ENCODE measurements around the gene GRAMD2B.

GRAMD2B gene

DNA sequence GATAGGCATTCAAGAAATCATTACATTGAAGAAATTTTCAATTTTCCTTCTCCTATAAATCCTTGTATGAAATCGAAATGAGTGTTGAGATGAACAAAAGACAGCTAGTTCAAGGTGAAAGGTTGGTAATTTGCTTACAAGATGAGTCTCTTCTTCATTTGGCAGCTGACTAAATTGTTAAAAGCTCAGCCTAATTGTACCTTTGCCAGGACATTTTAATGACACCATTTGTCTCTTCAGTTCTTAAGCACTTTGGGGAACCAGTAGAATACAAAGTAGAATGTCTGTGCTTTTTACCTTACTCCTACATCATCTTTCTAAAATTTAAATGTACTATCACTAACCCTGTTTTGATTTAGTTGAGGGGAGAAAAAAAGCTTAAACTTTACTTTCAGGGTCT is 59.4 kb downstream of the GRAMD2B start:
- DNase-seq = no peak

DNA sequence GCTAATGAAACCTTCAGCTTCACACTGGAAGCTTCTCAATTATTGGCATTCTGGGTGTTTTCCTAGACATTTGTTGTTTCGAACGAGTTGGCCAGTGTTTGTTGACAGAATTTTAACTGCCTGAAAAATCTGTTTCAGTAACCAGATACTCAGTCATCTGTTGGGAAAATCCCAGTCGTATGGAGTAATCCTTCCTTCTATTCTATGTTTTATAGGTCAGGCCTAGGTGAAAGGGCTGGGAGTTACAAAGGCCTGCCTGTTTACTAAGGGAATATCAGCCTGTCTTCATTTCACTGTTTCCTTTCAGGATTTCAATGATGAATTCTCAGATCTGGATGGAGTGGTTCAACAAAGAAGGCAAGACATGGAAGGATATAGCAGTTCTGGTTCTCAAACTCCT is 59.9 kb downstream of the GRAMD2B start:
- DNase-seq = no peak

DNA sequence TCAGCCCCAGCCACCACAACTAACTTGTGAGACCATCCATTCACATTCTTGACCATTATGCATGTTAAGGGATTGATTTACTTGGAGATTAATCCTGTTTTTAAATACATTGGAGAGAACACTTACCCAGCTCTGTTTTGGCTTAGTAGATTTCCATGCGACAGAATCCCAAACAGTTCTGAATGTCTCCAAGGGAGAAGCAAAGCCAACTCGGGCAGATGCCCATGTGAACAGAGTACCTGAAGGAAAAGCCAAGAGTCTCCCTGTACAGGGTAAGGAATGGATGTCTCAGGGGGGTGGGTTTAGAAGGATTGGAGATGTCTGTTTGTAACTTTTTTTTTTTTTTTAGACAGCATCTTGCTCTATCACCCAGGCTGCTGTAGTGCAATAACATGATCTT is 61.0 kb downstream of the GRAMD2B start:
- no peak for DNase-seq

DNA sequence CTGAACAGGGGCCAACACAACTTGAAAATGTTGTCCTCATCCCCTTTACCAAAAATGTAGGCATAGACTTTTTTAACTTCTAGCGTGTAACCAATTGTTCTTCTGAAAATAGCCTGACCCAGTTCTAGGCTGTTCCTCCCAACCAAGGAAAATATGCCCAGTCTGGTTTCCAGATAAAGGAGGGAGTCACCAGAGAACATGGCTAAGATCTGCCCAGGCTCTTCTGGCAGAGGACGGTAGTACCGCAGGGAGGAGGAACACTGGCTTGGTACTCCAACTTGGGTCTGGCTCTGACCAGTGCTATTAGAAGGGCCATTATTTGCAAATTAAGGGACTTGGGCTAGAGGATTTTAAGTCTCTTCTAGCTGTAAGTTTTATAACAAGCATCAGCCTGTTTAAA is 63.1 kb downstream of the GRAMD2B start:
- DNase-seq = no peak

DNA sequence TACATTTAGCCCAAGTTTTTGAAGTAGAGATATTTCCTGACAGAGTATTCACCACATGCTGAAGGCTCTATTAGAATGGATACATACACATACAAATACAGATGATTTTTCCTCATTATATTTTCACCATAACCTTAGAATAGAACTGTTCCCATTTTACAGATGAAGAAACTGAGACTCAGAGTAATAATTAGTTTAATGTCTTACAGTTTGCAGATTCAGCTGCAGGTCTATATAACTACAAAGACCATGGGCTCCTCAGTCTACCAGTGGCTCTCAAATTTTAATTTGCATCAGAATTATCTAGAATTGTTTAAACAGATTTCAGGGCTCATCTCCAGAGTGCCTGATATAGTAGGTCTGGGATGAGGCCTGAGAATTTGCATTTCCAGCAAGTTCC is 64.4 kb downstream of the GRAMD2B start:
- no peak for DNase-seq

DNA sequence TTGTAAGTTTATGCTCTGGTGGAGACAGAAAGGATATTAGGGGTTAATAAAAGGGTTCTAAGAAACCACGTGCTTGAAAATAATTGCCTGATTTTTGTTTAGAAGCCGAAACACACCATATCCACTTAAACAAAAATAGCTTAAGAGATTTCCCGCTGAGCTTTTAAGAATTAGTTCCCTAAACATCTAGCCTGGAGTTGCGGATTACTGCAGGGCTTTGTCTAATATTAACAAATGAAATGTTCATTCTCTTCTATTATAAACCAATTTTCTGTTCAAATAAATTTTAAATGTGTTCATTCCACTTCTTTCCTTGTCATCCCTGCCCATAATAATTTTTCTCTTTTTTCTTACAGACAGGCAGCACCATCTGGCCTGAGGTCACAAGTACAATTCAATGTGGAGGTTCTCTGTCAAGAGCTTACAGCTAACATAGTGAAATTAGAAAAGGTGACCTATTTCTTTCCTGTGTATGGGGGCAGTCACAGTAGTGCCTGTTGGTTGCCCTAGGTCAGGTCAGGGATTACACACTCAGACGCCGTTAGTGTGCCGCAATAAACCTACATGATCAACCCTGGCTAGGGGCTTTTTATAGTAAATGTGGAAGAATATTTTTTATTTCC is 65.3 kb downstream of the GRAMD2B start:
- DNase-seq = no peak

DNA sequence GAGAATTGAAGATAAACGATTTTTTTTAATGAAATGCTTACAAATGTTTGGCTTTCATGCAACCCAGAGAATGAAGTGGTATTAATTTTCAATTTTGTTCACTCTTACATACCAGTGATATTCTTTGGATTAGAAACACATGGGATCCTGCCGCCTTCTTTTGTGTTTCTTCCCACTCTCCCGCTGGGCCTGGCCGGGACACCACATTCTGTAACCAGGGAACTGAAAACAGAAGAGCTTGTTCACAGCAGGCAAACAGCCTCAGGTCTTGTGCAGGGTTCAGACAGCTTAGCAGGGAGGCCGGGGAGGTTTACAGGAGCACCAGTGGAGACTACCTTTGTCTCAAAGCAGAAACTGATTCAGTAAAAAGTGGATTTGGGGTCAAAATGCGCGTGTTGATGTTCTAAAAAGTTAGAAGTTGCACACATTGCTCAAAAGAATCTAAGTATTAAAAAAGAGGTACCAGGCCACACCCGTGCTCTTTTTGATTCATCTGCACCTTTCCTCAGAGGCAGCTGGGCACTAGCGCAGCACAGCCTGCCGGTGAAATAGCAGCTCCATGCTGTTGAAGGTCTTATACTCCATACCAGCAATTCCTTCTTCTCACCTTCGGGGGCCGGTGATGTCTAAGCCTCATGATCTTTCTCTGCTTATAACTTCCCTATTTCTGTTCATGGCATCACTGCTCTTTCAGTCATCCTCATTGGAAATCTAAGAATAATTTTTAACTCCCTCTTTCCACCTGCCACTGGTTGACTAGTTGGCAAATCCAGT is 67.1 kb downstream of the GRAMD2B start:
- DNase-seq = no peak

DNA sequence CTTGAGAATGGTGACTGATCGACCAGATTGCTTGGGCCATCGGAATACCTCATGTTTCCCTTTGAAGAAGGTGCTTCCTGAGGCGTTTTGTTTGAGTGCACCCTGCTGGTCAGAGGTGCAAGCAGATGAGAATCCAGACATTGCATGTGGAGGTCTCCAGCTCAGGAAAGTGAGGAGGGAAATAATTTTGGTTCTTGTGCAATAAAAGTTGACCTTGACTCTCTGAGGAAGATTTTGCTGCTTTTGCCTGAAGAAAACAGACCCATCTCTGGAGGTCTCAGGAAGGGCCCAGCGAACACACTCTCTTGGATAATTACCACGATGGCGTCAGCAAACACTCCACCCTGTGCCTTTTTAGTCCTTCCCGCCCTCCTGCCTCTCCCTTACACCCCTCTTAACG is 69.7 kb downstream of the GRAMD2B start:
- DNase-seq = no peak

DNA sequence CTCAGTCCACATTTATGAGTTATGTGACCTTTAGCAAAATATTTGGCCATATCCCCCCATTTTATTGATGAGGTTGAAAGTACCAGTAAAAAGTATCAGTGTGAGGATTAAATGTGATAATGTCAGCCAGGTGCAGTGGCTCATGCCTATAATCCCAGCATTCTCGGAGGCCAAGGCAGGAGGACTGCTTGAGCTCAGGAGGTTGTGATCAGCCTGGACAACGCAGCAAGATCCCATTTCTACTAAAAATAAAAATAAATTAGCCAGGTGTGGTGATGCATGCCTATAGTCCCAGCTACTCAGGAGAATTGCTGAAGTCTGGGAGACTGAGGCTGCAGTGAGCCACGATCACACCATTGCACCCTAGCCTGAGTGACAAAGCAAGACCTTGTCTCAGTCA is 71.2 kb downstream of the GRAMD2B start:
- no peak for DNase-seq

DNA sequence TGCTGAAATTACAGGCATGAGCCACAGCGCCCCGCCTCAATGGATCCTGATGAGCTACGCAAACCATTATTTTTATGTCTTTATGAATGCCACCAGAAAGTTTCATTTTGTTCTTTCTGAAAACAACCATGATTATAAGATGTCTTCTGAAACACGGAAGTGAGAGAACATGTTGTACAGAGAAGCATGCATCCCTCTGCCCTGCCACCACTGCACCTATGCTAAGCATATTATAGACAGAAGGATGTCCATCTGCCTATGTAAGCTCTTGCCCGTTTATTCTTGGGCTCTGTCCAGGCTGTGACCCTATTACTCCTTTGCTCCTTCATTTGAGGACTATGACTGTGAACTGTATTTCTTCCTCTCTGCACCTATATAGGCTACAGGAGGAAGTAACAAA is 74.3 kb downstream of the GRAMD2B start:
- DNase-seq = no peak

DNA sequence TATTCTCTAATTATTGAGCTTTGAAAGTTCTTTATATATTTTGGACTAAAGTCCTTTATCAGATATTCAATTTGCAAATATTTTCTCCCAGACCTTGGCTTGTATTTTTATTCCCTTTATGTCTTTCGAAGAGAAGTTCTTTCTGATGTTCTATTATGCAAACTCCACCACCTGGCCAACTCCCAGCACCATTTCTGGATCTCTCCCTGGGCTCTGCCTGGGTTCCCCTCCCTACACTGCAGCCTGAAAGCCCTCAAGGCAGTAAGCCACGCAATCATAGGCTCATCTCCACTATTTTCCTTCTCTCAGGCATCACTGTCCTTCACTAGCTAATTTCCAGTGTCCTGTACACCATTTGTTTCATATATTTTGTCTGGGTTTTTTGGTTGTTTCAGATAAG is 76.1 kb downstream of the GRAMD2B start:
- DNase-seq = no peak

DNA sequence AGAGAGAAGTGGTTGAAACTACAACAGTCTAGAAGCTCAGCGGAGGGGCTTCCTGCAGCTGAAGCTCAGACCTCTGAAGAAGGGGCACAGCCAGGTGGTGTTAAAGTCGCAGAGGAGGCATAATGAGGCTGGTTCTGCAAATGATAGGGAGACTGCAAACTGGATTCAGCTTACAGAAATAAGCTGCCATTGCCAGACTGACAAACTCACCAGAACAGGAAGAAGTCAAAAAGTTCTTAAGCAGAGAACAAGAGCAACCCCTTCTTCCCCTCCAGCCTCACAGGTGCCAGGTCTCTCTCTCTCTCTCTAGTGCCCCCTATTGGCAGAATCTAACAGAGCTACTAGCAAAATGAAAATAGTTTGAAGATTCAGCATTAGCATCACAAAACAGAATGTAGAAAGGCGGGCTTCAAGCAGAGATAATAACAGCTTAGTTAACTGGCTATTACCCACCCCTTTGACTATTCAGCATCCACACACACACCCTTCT is 76.7 kb downstream of the GRAMD2B start:
- no peak for DNase-seq

DNA sequence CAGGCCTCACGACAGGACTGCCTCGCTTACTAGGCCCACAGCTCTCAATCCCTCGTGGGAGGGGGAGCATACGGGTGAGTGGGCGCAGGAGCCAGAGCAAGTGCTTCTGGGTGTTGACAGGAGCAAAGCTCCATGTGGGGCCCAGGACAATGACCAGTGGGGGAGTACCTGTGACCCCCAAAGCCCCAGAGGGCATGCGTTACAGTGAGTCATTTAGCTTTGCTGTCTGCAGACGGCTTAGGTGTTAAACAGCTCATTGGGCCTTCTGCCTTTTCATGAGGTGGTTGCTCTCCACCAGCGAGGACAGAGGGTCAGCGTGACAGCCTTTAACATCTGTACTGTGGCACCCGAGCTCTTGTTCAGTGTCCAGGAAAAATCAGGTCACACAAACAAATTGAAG is 78.2 kb downstream of the GRAMD2B start:
- DNase-seq = no peak

DNA sequence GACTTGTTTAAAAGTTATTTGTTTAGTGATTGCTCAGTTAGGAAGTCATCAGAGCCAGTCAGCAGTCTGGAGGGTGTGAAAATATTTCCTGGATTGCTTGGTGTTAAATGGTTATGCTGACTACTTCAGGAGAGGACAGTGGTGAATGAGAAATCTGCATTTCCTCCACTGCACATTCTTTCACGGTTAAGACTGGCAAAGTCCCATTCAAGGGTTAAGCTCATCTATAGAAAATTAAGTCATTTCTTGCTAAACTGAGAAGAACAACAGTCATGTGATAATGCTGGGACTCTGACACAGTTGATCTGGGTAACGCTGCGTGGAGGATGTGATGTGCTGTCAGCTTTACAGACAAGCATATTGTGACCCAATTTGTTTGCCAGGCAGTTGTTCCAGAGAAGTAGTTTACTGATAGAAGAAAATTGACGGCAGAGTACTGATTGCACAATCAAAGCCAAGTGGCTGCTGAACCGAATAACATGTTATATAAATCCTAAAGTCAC is 80.4 kb downstream of the GRAMD2B start:
- no peak for DNase-seq

DNA sequence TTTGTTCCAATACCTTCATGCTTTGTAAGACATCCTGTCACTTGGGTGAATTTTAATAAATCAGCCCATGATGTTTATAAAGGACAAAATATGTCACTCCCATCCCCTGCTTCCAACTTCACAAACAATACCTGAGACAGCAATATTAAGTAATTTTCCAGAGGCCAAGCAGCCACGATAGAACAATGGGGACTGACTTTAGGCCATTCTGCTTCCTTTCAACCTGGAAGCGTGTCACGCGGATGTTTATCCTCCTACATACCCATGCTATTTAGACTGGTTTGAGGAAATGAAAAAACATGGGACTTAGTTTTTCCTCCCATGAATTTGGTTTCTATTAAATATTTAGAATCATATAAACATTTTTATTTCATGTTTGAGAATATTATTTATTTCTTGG is 82.9 kb downstream of the GRAMD2B start:
- DNase-seq = no peak

DNA sequence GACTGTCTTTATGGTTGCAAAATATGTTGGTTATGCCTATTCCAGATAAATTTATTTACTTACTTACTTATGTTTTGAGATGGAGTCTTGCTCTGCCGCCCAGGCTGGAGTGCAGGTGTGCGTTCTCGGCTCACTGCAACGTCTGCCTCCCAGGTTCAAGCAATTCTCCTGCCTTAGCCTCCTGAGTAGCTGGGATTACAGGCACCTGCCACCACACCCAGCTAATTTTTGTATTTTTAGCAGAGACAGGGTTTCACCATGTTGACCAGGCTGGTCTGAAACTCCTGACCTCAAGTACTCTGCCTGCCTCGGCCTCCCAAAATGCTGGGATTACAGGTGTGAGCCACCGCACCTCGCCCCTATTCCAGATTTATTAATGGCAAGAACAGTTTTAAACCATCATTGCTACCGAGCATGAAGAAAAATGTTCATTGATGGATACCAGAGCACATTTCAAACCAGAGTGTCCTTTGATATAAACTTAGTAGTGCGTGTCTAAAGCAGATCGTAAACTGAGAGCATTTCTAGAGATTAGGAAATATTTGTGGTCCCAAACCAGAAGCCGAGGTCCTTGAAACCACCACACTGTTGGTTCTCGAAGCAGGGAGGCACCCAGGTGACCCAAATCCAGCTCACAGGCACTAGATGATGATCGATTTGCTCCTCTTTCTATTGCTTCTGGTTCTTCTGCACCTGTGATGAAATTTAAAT is 85.2 kb downstream of the GRAMD2B start:
- no peak for DNase-seq

DNA sequence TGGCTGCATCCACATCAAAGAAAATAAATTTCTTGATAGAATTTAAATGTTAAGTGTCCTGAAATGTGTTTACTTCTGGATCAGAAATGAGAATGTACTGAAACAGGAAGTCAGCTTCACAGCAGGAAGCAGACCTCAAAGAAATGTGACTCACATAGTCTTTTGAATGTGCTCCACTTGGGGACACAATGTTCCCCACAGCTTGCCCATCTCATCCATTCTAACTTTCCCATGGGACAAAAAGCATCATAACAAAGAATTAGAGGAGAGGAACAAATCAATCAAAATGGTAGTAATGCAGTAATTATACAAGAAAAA is 85.7 kb downstream of the GRAMD2B start:
- DNase-seq = no peak

DNA sequence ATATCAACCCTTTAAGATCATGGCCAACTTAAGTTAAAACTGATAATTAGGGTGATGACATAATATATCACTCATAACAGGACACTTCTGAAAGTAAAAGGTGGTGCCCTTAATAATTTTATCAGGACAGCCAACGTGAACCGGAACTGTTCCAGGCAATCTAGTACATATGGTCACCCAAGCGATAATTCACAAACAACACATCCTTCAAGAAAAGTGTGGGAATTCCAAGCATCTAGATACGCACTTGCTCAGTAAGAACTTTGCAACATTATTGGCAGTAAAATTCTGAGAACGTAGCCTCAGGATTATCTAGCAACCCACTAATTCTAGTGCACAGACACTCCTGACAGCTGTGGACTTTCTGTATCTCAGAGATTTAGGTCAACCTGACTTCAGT is 86.1 kb downstream of the GRAMD2B start:
- DNase-seq = no peak

DNA sequence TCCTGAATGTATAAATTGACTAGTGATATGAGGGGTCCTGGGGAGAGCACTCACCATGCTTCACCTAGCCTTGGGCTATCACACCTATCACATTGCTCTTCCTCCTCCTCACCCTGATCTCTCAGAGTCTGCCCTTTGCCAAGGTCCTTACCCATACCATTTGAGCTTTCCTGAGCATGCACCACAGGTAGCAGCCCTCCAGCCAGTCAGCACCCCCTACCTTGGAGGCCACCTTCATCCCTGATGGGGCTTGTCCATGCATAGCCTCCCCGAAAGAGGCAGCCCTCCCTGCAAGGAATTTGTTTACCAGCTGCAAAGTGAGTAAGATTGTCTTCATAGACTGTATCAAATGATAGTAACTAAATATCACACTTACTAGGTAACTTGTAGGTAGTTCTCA is 88.8 kb downstream of the GRAMD2B start:
- DNase-seq = no peak

DNA sequence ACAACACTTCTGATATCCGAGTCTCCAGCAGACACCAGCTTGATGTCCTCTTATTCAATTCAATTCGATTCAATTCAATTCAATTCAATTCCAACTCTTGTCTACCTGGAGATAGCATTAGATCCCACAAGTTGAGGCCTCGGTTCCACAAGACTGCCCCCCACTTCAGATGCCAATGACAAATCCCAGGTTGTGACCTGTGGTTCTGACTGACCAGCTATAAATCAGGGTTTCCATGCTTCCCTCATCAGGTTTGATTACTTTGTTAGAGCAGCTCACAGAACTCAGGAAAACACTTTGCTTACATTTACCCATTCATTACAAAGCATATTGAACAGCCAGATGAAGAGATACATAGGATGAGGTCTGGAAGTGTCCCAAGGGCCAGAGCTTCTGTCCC is 89.2 kb downstream of the GRAMD2B start:
- DNase-seq = no peak

DNA sequence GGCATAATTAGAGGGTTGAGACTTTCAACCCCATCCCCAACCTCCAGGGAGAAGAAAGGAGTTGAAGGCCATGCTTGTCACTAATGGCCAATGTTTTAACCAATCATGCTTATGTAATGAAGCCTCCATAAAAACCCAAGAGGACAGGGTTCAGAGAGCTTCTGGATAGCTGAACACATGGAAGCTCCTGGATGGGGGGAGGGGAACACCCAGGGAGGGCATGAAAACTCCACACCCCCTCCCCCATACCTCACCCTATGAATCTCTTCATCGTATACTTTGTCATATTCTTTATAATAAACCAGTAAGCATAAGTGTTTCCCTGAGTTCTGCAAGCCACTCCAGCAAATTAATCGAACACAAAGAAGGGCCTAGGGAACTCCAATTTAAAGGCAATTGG is 90.1 kb downstream of the GRAMD2B start:
- no peak for DNase-seq

DNA sequence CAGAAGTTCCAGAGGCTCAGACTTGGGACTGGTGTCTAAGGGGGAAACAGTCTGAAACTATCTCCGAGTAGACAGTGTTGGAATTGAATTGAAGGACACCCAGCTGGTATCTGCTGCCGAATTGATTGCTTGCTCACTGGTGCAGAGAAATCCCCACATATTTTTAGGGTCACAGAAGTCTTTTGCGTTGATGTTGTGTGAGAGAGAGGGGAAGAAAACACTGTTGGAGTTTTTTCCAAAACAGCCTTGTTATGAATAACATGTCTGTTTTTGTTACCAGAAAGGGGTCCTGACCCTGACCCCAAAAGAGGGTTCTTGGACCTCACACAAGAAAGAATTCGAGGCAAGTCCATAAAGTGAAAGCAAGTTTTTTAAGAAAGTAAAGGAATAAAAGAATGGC is 90.5 kb downstream of the GRAMD2B start:
- DNase-seq = no peak

DNA sequence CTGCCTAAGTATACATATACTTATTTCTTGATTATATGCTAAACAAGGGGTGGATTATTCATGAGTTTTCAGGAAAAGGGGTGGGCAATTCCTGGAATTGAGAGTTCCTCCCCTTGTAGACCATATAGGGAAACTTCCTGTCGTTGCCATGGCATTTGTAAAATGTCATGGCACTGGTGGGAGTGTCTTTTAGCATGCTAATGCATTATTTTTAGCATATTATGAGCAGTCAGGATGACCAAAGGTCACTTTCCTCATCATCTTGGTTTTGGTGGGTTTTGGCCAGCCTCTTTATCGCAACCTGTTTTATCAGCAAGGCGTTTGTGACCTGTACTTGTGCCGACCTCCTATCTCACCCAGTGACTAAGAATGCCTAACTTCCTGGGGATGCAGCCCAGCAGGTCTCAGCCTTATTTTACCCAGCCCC is 90.9 kb downstream of the GRAMD2B start:
- DNase-seq = no peak

DNA sequence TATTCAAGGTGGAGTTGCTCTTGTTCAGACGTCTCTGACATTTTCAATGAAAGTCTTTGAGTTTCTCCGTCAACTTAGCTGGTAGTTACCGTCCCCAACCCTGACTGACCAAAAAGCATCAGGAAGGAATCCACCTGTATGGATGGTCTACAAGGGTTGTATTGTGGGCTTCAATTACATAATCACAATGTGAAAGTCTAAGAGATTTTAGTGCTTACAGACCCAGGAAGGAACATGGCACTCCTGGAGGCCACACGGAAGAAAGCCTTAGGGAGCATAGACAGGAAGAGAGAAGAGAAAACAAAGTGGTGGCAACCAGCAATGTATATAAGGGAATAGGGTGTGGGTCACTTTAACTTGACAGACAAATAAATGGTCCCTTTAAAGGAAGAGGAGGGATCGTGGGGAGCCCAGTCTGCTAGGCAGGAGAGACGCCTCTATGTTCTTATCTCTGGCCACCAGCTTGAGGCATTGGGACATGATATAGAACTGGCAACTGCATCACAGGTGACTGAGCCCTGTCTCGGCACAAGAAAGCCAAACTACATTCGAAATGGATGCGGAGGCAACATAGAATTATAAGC is 91.4 kb downstream of the GRAMD2B start:
- no peak for DNase-seq

Data from GF-D8 (cell line).